Eye (tissue), 1 donor: Measurements from ENCODE around the gene TCP11L1.
"Not testable (repeated sequence)": the region's sequence is repeated elsewhere in the genome, so short reads cannot be mapped to it uniquely, and the experiment has no call there.

Experiments used
- DNase-seq: peaks from one replicate; pipeline ENCODE4 v3.0.0-alpha.2; 2015

TCP11L1 gene

GRCh38 chr11:33039274-33040032 lies at the start of gene TCP11L1:
TSS of gene TCP11L1 (plus strand) at chr11:33039572. CDS start at chr11:33043774, 4,202 bp downstream.
- peak; percentile 97 for DNase-seq

- DNase-seq, result no peak
Measured at GRCh38 chr11:32990481-32990880, 48.9 kb upstream of the TCP11L1 start.

- no peak for DNase-seq
Measured at GRCh38 chr11:32991427-32991826, 47.9 kb upstream of the TCP11L1 start.

- no peak for DNase-seq
Measured at GRCh38 chr11:32991898-32992297, 47.5 kb upstream of the TCP11L1 start.

GRCh38 chr11:33000181-33000580 lies 39.2 kb upstream of the TCP11L1 start:
- no peak for DNase-seq

- DNase-seq, result no peak
Measured at GRCh38 chr11:33001281-33001680, 38.1 kb upstream of the TCP11L1 start.

GRCh38 chr11:33001751-33002542 lies 37.4 kb upstream of the TCP11L1 start:
- DNase-seq, result no peak

- no peak for DNase-seq
Measured at GRCh38 chr11:33005175-33005574, 34.2 kb upstream of the TCP11L1 start.

GRCh38 chr11:33006010-33006409 lies 33.4 kb upstream of the TCP11L1 start:
- DNase-seq, result no peak

- DNase-seq, result no peak
Measured at GRCh38 chr11:33013755-33014154, 25.6 kb upstream of the TCP11L1 start.

- peak; percentile 97 for DNase-seq
Measured at GRCh38 chr11:33015621-33016551, 23.5 kb upstream of the TCP11L1 start, which contains the start of gene DEPDC7. TSS of gene DEPDC7 (plus strand) at chr11:33015878. CDS start at chr11:33015956, 78 bp downstream.

- DNase-seq, result no peak
Measured at GRCh38 chr11:33016654-33017053, 22.7 kb upstream of the TCP11L1 start.

GRCh38 chr11:33017478-33017877 lies 21.9 kb upstream of the TCP11L1 start:
- DNase-seq, result no peak

- no peak for DNase-seq
Measured at GRCh38 chr11:33017965-33018364, 21.4 kb upstream of the TCP11L1 start.

GRCh38 chr11:33018840-33019239 lies 20.5 kb upstream of the TCP11L1 start:
- DNase-seq, result no peak

GRCh38 chr11:33021501-33021900 lies 17.9 kb upstream of the TCP11L1 start:
- no peak for DNase-seq

- no peak for DNase-seq
Measured at GRCh38 chr11:33021937-33022336, 17.4 kb upstream of the TCP11L1 start.

GRCh38 chr11:33025339-33025722 lies 14.0 kb upstream of the TCP11L1 start:
- DNase-seq, result no peak

GRCh38 chr11:33027233-33027632 lies 12.1 kb upstream of the TCP11L1 start:
- DNase-seq, result no peak

- DNase-seq, result no peak
Measured at GRCh38 chr11:33027846-33028536, 11.4 kb upstream of the TCP11L1 start.

GRCh38 chr11:33028537-33028914 lies 10.8 kb upstream of the TCP11L1 start:
- DNase-seq, result no peak

GRCh38 chr11:33029218-33029617 lies 10.2 kb upstream of the TCP11L1 start:
- DNase-seq, result not testable (repeated sequence)
